GM12878 (cell line): ENCODE results near the gene FYTTD1. TPM values are rescaled to one million over a fixed set of nuclear protein-coding genes. Genes with fewer than 3 reads are reported as not detected.

ENCODE experiments used
- BHLHE40 ChIP-seq, 2 experiments: fragments of 450-650 bp in 1 of 2; IDR thresholded peaks; 2 replicates each; pipeline ENCODE4 v1.6.1; 2011 to 2017; ENCODE audit warnings: low read depth in 2 of 2, borderline replicate concordance in 1 of 2, improper control_type of control experiment in 1 of 2, low read length in 1 of 2, mild to moderate bottlenecking in 1 of 2
- BMI1 ChIP-seq: fragments of 450-650 bp; IDR thresholded peaks from 2 replicates; pipeline ENCODE4 v1.6.1; 2016; ENCODE audit warnings: mild to moderate bottlenecking, moderate library complexity, borderline replicate concordance
- FOXM1 ChIP-seq: IDR thresholded peaks from 2 replicates; pipeline ENCODE4 v1.6.1; 2012; ENCODE audit warnings: low read depth, mild to moderate bottlenecking, inconsistent platforms, low read length, moderate library complexity
- GATAD2B ChIP-seq: fragments of 450-650 bp; conservative IDR thresholded peaks from 2 replicates; pipeline ENCODE4 v1.6.1; 2017; ENCODE audit warnings: low read depth, mild to moderate bottlenecking, moderate library complexity
- HCFC1 ChIP-seq: fragments of 150-350 bp; IDR thresholded peaks from 2 replicates; pipeline ENCODE4 v1.6.1; 2014; ENCODE audit warnings: low read length
- JUNB ChIP-seq: IDR thresholded peaks from 2 replicates; pipeline ENCODE4 v1.6.1; 2016; ENCODE audit warnings: antibody characterized with exemption, mild to moderate bottlenecking
- KDM1A ChIP-seq: fragments of 200-600 bp; sonication (generic); IDR thresholded peaks from 2 replicates; pipeline ENCODE4 v1.6.1; 2016; ENCODE audit warnings: borderline replicate concordance
- MYB ChIP-seq: fragments of 150-350 bp; IDR thresholded peaks from 2 replicates; pipeline ENCODE4 v1.6.1; 2014; ENCODE audit warnings: mild to moderate bottlenecking, low read depth, low read length, borderline replicate concordance
- NFYA ChIP-seq: IDR thresholded peaks from 2 replicates; pipeline ENCODE4 v1.6.1; 2011; ENCODE audit warnings: low read depth, mild to moderate bottlenecking, low read length, improper control_type of control experiment, borderline replicate concordance
- PAX8 ChIP-seq: fragments of 450-650 bp; IDR thresholded peaks from 2 replicates; pipeline ENCODE4 v1.6.1; 2017; ENCODE audit warnings: mild to moderate bottlenecking, moderate library complexity
- POLR2AphosphoS2 ChIP-seq: IDR thresholded peaks from 2 replicates; pipeline ENCODE4 v1.6.1; 2011; ENCODE audit warnings: low read depth, mild to moderate bottlenecking, low read length, improper control_type of control experiment, moderate library complexity
- POU2F2 ChIP-seq: IDR thresholded peaks from 3 replicates; pipeline ENCODE4 v1.6.1; 2011; ENCODE audit warnings: low read depth, mild to moderate bottlenecking, low read length, borderline replicate concordance
- RB1 ChIP-seq: fragments of 450-650 bp; formaldehyde crosslinking; IDR thresholded peaks from 2 replicates; pipeline ENCODE4 v1.6.1; 2017; ENCODE audit warnings: mild to moderate bottlenecking, borderline replicate concordance
- SMARCA5 ChIP-seq: fragments of 450-650 bp; IDR thresholded peaks from 2 replicates; pipeline ENCODE4 v1.6.1; 2017; ENCODE audit warnings: mild to moderate bottlenecking
- TARDBP ChIP-seq: IDR thresholded peaks from 2 replicates; pipeline ENCODE4 v1.6.1; 2016; ENCODE audit warnings: borderline replicate concordance
- ZBED1 ChIP-seq: IDR thresholded peaks from 2 replicates; pipeline ENCODE4 v1.6.1; 2016; ENCODE audit warnings: borderline replicate concordance
- ZNF384 ChIP-seq: IDR thresholded peaks from 2 replicates; pipeline ENCODE4 v1.6.1; 2012; ENCODE audit warnings: low read depth, mild to moderate bottlenecking, low read length, improper control_type of control experiment, borderline replicate concordance
- polyA plus RNA-seq, 11 experiments: library from polyadenylated mRNA; depleted of rRNA in 4 of 11; unstranded in 6 of 11; stranded (reverse) in 5 of 11; fragments of >200 nt; fragmentation: Nextera tagmentation in 4 of 11; fragmentation: Illumina TruSeq in 1 of 11; extraction: Ambion mirVana in 4 of 11; extraction: Trizol in 1 of 11; gene quantifications; 1 replicate in 1 of 11; 2 replicates in 10 of 11; pipeline versions ENCODE4 v1.2.1 to v1.2.3, GENCODE V29; 2011 to 2016; ENCODE audit warnings: inconsistent platforms in 2 of 11, missing spikeins in 2 of 11, low read depth in 1 of 11
- total RNA-seq, 4 experiments: library from RNA; depleted of rRNA in 3 of 4; stranded (reverse); fragments of >200 nt in 3 of 4; fragmentation: Illumina TruSeq in 1 of 4; extraction: Trizol in 1 of 4; gene quantifications; 2 replicates each; pipeline versions ENCODE4 v1.2.1 to v1.2.3, GENCODE V29; 2013 to 2021
- TF ChIP-seq, protein P1 (sequence below): IDR thresholded peaks from 2 replicates; pipeline ENCODE4 v1.6.1; 2012; ENCODE audit warnings: low read depth, low read length, improper control_type of control experiment
- TF ChIP-seq, protein P2 (sequence below): fragments of 450-650 bp; IDR thresholded peaks from 2 replicates; pipeline ENCODE4 v1.6.1; 2018; ENCODE audit warnings: mild to moderate bottlenecking, low read depth, moderate library complexity; ENCODE audit not compliant: partially characterized antibody
- TF ChIP-seq, protein P3 (sequence below): IDR thresholded peaks from 2 replicates; pipeline ENCODE4 v1.6.1; 2012; ENCODE audit warnings: low read depth, low read length, improper control_type of control experiment
- TF ChIP-seq, protein P4 (sequence below): fragments of 450-650 bp; IDR thresholded peaks from 2 replicates; pipeline ENCODE4 v1.6.1; 2016; ENCODE audit warnings: mild to moderate bottlenecking, moderate library complexity, borderline replicate concordance

The FYTTD1 gene
- total and polyA plus RNA-seq, 10 of the 15 experiments (the other 5 are each of a cell fraction or from before 2014, with no cell fraction given) = 25.5 to 101 (median 59.4) TPM

DNA sequence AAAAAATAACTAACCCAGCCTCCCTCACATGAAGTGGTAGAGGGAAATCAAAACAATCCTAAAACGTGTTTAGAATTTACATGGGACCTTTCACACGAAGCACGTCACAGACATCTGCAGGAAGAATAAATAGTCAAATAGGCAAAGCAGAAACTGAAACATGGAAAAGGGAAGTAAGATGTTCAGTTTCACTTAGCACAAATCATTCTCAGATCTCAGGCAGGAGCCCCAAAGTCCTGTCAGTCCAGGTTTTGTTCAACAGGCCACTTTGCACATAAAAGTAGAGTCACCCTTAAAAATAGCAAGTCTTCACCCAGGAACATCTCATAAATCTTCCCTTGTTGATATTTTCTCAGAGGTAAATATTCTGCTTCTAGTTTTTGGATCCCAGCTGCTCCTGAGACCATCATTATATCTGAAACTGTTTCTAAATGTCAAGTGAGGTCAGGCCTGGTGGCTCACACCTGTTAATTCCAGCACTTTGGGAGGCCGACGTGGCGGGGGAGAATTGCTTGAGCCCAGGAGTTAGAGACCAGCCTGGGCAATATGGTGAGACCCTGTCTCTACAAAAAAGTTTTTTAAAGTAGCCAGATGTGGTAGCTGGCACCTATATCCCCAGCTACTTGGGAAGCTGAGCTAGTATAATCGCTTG lies 14.9 kb upstream of the FYTTD1 start (continued):
- TF ChIP-seq, protein P1, sequence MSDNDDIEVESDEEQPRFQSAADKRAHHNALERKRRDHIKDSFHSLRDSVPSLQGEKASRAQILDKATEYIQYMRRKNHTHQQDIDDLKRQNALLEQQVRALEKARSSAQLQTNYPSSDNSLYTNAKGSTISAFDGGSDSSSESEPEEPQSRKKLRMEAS = no peak
- TF ChIP-seq SMARCA5 (peak; percentile 43; the same call in 1 of the 2 replicates), BMI1 (no peak), POLR2AphosphoS2 (0 out of 2 replicates have a peak, but pooled peaks have one; percentile 48), ZNF384 (no peak), NFYA (no peak), GATAD2B (peak; percentile 61; the same call in 1 of the 2 replicates), BHLHE40 (IDR thresholded peaks at IDR 0.05; ENCODE audit: borderline replicate concordance in 1 of 2, low read depth in 2 of 2, low read length in 1 of 2) (peak; percentile 73 to 83), RB1 (no peak), TARDBP (no peak), POU2F2 (peak; percentile 84; the same call in 2 of the 3 replicates), KDM1A (no peak), PAX8 (no peak), HCFC1 (no peak), JUNB (peak; percentile 56), MYB (no peak), ZBED1 (no peak), FOXM1 (peak; percentile 81)
- TF ChIP-seq, protein P2, sequence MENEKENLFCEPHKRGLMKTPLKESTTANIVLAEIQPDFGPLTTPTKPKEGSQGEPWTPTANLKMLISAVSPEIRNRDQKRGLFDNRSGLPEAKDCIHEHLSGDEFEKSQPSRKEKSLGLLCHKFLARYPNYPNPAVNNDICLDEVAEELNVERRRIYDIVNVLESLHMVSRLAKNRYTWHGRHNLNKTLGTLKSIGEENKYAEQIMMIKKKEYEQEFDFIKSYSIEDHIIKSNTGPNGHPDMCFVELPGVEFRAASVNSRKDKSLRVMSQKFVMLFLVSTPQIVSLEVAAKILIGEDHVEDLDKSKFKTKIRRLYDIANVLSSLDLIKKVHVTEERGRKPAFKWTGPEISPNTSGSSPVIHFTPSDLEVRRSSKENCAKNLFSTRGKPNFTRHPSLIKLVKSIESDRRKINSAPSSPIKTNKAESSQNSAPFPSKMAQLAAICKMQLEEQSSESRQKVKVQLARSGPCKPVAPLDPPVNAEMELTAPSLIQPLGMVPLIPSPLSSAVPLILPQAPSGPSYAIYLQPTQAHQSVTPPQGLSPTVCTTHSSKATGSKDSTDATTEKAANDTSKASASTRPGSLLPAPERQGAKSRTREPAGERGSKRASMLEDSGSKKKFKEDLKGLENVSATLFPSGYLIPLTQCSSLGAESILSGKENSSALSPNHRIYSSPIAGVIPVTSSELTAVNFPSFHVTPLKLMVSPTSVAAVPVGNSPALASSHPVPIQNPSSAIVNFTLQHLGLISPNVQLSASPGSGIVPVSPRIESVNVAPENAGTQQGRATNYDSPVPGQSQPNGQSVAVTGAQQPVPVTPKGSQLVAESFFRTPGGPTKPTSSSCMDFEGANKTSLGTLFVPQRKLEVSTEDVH = no peak
- TF ChIP-seq, protein P3, sequence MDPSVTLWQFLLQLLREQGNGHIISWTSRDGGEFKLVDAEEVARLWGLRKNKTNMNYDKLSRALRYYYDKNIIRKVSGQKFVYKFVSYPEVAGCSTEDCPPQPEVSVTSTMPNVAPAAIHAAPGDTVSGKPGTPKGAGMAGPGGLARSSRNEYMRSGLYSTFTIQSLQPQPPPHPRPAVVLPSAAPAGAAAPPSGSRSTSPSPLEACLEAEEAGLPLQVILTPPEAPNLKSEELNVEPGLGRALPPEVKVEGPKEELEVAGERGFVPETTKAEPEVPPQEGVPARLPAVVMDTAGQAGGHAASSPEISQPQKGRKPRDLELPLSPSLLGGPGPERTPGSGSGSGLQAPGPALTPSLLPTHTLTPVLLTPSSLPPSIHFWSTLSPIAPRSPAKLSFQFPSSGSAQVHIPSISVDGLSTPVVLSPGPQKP = no peak
- TF ChIP-seq, protein P4, sequence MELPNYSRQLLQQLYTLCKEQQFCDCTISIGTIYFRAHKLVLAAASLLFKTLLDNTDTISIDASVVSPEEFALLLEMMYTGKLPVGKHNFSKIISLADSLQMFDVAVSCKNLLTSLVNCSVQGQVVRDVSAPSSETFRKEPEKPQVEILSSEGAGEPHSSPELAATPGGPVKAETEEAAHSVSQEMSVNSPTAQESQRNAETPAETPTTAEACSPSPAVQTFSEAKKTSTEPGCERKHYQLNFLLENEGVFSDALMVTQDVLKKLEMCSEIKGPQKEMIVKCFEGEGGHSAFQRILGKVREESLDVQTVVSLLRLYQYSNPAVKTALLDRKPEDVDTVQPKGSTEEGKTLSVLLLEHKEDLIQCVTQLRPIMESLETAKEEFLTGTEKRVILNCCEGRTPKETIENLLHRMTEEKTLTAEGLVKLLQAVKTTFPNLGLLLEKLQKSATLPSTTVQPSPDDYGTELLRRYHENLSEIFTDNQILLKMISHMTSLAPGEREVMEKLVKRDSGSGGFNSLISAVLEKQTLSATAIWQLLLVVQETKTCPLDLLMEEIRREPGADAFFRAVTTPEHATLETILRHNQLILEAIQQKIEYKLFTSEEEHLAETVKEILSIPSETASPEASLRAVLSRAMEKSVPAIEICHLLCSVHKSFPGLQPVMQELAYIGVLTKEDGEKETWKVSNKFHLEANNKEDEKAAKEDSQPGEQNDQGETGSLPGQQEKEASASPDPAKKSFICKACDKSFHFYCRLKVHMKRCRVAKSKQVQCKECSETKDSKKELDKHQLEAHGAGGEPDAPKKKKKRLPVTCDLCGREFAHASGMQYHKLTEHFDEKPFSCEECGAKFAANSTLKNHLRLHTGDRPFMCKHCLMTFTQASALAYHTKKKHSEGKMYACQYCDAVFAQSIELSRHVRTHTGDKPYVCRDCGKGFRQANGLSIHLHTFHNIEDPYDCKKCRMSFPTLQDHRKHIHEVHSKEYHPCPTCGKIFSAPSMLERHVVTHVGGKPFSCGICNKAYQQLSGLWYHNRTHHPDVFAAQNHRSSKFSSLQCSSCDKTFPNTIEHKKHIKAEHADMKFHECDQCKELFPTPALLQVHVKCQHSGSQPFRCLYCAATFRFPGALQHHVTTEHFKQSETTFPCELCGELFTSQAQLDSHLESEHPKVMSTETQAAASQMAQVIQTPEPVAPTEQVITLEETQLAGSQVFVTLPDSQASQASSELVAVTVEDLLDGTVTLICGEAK = no peak
